ENCODE measurements around the gene GRIA3.
A peak's percentile ranks its signal among the peaks of the same experiment; 100 is the strongest.

The GRIA3 gene

GRCh38 chrX:123236859-123237258, 52.8 kb downstream of the GRIA3 start:
- Histone ChIP-seq H2AK5ac (ENCODE audit: low read length) (no peak overlapping the region), H3K23ac (ENCODE audit: low read length) (no peak overlapping the region), H3K14ac (ENCODE audit: low read length) (no peak overlapping the region), H2BK5ac (ENCODE audit: low read depth, low read length, poor library complexity) (no peak overlapping the region), H2AFZ (ENCODE audit: insufficient read depth, low read length, poor library complexity) (no peak overlapping the region), H3K27ac (ENCODE audit: low read depth, low read length) (no peak overlapping the region), H3K79me2 (ENCODE audit: control insufficient read depth, insufficient read depth, low read length, poor library complexity) (no peaks in the 10 kb centered on the region), H3K27me3 (ENCODE audit: insufficient read depth, low read length) (no peaks in the 10 kb centered on the region), H3K4me1 (ENCODE audit: control insufficient read depth in 1 of 2, insufficient read depth in 2 of 2, low read length in 2 of 2) (no peaks in the 10 kb centered on the region), H3K4me3 (ENCODE audit: low read depth, low read length) (no peak overlapping the region), H3K4ac (ENCODE audit: low read depth, low read length) (no peak overlapping the region), H3K4me2 (ENCODE audit: low read length) (no peak overlapping the region), H2BK12ac (ENCODE audit: low read length) (no peak overlapping the region), H3K18ac (ENCODE audit: low read length) (no peak overlapping the region), H3K36me3 (ENCODE audit: control insufficient read depth in 1 of 2, insufficient read depth in 2 of 2, low read length in 2 of 2) (no peaks in the 10 kb centered on the region), H3K9me3 (ENCODE audit: insufficient read depth, low read depth, low read length) (no peaks in the 10 kb centered on the region), H4K12ac (ENCODE audit: low read depth, low read length) (no peak overlapping the region), H3K9ac (ENCODE audit: low read length) (no peak overlapping the region), H2BK120ac (ENCODE audit: insufficient read depth, low read length, poor library complexity) (no peak overlapping the region), H4K8ac (ENCODE audit: low read depth, low read length) (no peak overlapping the region), H3K79me1 (ENCODE audit: low read length) (no peaks in the 10 kb centered on the region), H4K91ac (ENCODE audit: low read depth, low read length) (no peak overlapping the region)
- DNase-seq, result peak in 1 of 2 donors; percentile 8

- no CpG with 5 or more reads among the region's 3 CpGs for WGBS (ENCODE audit: extremely low coverage, insufficient coverage, insufficient read length)
Observed at GRCh38 chrX:123237271-123237670, 53.2 kb downstream of the GRIA3 start.

GRCh38 chrX:123254457-123254856, 70.4 kb downstream of the GRIA3 start:
- no peak overlapping the region for H4K91ac ChIP-seq (ENCODE audit: low read depth, low read length)
- H2BK5ac ChIP-seq (ENCODE audit: low read depth, low read length, poor library complexity), result no peak overlapping the region
- H3K4ac ChIP-seq (ENCODE audit: low read depth, low read length), result no peak overlapping the region
- H2AK5ac ChIP-seq (ENCODE audit: low read length), result no peak overlapping the region
- H3K18ac ChIP-seq (ENCODE audit: low read length), result no peak overlapping the region
- WGBS (ENCODE audit: extremely low coverage, insufficient coverage, insufficient read length), result no CpG with 5 or more reads among the region's 1 CpG
- no peaks in the 10 kb centered on the region for H3K9me3 ChIP-seq (ENCODE audit: insufficient read depth, low read depth, low read length)
- H3K79me2 ChIP-seq (ENCODE audit: control insufficient read depth, insufficient read depth, low read length, poor library complexity), result no peaks in the 10 kb centered on the region
- H2BK12ac ChIP-seq (ENCODE audit: low read length), result no peak overlapping the region
- no peaks in the 10 kb centered on the region for H3K27me3 ChIP-seq (ENCODE audit: insufficient read depth, low read length)
- H3K36me3 ChIP-seq (ENCODE audit: control insufficient read depth in 1 of 2, insufficient read depth in 2 of 2, low read length in 2 of 2), result no peaks in the 10 kb centered on the region
- no peak overlapping the region for H2BK120ac ChIP-seq (ENCODE audit: insufficient read depth, low read length, poor library complexity)
- no peak overlapping the region for H3K4me2 ChIP-seq (ENCODE audit: low read length)
- no peaks in the 10 kb centered on the region for H3K79me1 ChIP-seq (ENCODE audit: low read length)
- H3K23ac ChIP-seq (ENCODE audit: low read length), result no peak overlapping the region
- no peak overlapping the region for H3K14ac ChIP-seq (ENCODE audit: low read length)
- no peak overlapping the region for H3K9ac ChIP-seq (ENCODE audit: low read length)
- no peak overlapping the region for H3K27ac ChIP-seq (ENCODE audit: low read depth, low read length)
- H4K12ac ChIP-seq (ENCODE audit: low read depth, low read length), result no peak overlapping the region
- no peak for DNase-seq
- no peaks in the 10 kb centered on the region for H3K4me1 ChIP-seq (ENCODE audit: control insufficient read depth in 1 of 2, insufficient read depth in 2 of 2, low read length in 2 of 2)
- H4K8ac ChIP-seq (ENCODE audit: low read depth, low read length), result no peak overlapping the region
- H2AFZ ChIP-seq (ENCODE audit: insufficient read depth, low read length, poor library complexity), result no peak overlapping the region
- no peak overlapping the region for H3K4me3 ChIP-seq (ENCODE audit: low read depth, low read length)

More at GRCh38 chrX:123237271-123237670, 53.2 kb downstream of the GRIA3 start:
- Histone ChIP-seq H3K4me2 (ENCODE audit: low read length) (no peak overlapping the region), H3K36me3 (ENCODE audit: control insufficient read depth in 1 of 2, insufficient read depth in 2 of 2, low read length in 2 of 2) (no peaks in the 10 kb centered on the region), H2BK5ac (ENCODE audit: low read depth, low read length, poor library complexity) (no peak overlapping the region), H2AK5ac (ENCODE audit: low read length) (no peak overlapping the region), H3K4me3 (ENCODE audit: low read depth, low read length) (no peak overlapping the region), H3K23ac (ENCODE audit: low read length) (no peak overlapping the region), H3K27ac (ENCODE audit: low read depth, low read length) (no peak overlapping the region), H3K4me1 (ENCODE audit: control insufficient read depth in 1 of 2, insufficient read depth in 2 of 2, low read length in 2 of 2) (no peaks in the 10 kb centered on the region), H4K91ac (ENCODE audit: low read depth, low read length) (no peak overlapping the region), H3K18ac (ENCODE audit: low read length) (no peak overlapping the region), H4K8ac (ENCODE audit: low read depth, low read length) (no peak overlapping the region), H4K12ac (ENCODE audit: low read depth, low read length) (no peak overlapping the region), H3K9me3 (ENCODE audit: insufficient read depth, low read depth, low read length) (no peaks in the 10 kb centered on the region), H2AFZ (ENCODE audit: insufficient read depth, low read length, poor library complexity) (no peak overlapping the region), H3K79me1 (ENCODE audit: low read length) (no peaks in the 10 kb centered on the region), H3K4ac (ENCODE audit: low read depth, low read length) (no peak overlapping the region), H2BK120ac (ENCODE audit: insufficient read depth, low read length, poor library complexity) (no peak overlapping the region), H2BK12ac (ENCODE audit: low read length) (no peak overlapping the region), H3K79me2 (ENCODE audit: control insufficient read depth, insufficient read depth, low read length, poor library complexity) (no peaks in the 10 kb centered on the region), H3K14ac (ENCODE audit: low read length) (no peak overlapping the region), H3K9ac (ENCODE audit: low read length) (no peak overlapping the region), H3K27me3 (ENCODE audit: insufficient read depth, low read length) (no peaks in the 10 kb centered on the region)
- no peak for DNase-seq

- Histone ChIP-seq H4K12ac (ENCODE audit: low read depth, low read length) (no peak overlapping the region), H2BK12ac (ENCODE audit: low read length) (no peak overlapping the region), H3K4ac (ENCODE audit: low read depth, low read length) (no peak overlapping the region), H3K9ac (ENCODE audit: low read length) (no peak overlapping the region), H3K79me2 (ENCODE audit: control insufficient read depth, insufficient read depth, low read length, poor library complexity) (no peaks in the 10 kb centered on the region), H2BK120ac (ENCODE audit: insufficient read depth, low read length, poor library complexity) (no peak overlapping the region), H4K8ac (ENCODE audit: low read depth, low read length) (no peak overlapping the region), H2BK5ac (ENCODE audit: low read depth, low read length, poor library complexity) (no peak overlapping the region), H4K91ac (ENCODE audit: low read depth, low read length) (no peak overlapping the region), H3K4me3 (ENCODE audit: low read depth, low read length) (no peak overlapping the region), H3K27me3 (ENCODE audit: insufficient read depth, low read length) (no peaks in the 10 kb centered on the region), H2AK5ac (ENCODE audit: low read length) (no peak overlapping the region), H3K79me1 (ENCODE audit: low read length) (no peaks in the 10 kb centered on the region), H3K18ac (ENCODE audit: low read length) (no peak overlapping the region), H3K9me3 (ENCODE audit: insufficient read depth, low read depth, low read length) (no peaks in the 10 kb centered on the region), H3K4me1 (ENCODE audit: control insufficient read depth in 1 of 2, insufficient read depth in 2 of 2, low read length in 2 of 2) (no peaks in the 10 kb centered on the region), H3K23ac (ENCODE audit: low read length) (no peak overlapping the region), H3K14ac (ENCODE audit: low read length) (no peak overlapping the region), H3K36me3 (ENCODE audit: control insufficient read depth in 1 of 2, insufficient read depth in 2 of 2, low read length in 2 of 2) (no peaks in the 10 kb centered on the region), H3K4me2 (ENCODE audit: low read length) (no peak overlapping the region), H2AFZ (ENCODE audit: insufficient read depth, low read length, poor library complexity) (no peak overlapping the region), H3K27ac (ENCODE audit: low read depth, low read length) (no peak overlapping the region)
- no CpG with 5 or more reads among the region's 1 CpG for WGBS (ENCODE audit: extremely low coverage, insufficient coverage, insufficient read length)
- no peak for DNase-seq
Observed at GRCh38 chrX:123256378-123256777, 72.3 kb downstream of the GRIA3 start.
